Liver (tissue), 9 donors: ENCODE measurements around the gene IFIT1. TPM values are rescaled to one million over a fixed set of nuclear protein-coding genes. Genes with fewer than 3 reads are reported as not detected.

ENCODE experiments used
- DNase-seq: peaks from one replicate; pipeline ENCODE4 v3.0.0-alpha.2; 2017; ENCODE audit warnings: low spot score
- H3K27ac ChIP-seq, 2 donors: one replicate each; pipeline ENCODE4 v1.7.0; 2013; ENCODE audit warnings: inconsistent platforms in 2 of 2, low read length in 2 of 2, control low read depth in 1 of 2, low read depth in 1 of 2, mild to moderate bottlenecking in 1 of 2
- H3K27me3 ChIP-seq, 4 donors: one replicate each; pipeline versions ENCODE4 v1.6.1 to v1.7.0; 2013; ENCODE audit warnings: low read length in 3 of 4, inconsistent platforms in 1 of 4, mild to moderate bottlenecking in 1 of 4, moderate library complexity in 1 of 4; ENCODE audit not compliant: control insufficient read depth in 4 of 4, insufficient read depth in 4 of 4
- H3K36me3 ChIP-seq, 4 donors: one replicate each; pipeline versions ENCODE4 v1.6.1 to v1.7.0; 2013; ENCODE audit warnings: low read length in 3 of 4, mild to moderate bottlenecking in 3 of 4, low read depth in 1 of 4, moderate library complexity in 1 of 4; ENCODE audit not compliant: control insufficient read depth in 4 of 4, insufficient read depth in 3 of 4
- H3K4me1 ChIP-seq, 4 donors: one replicate each; pipeline versions ENCODE4 v1.6.1 to v1.7.0; 2013; ENCODE audit warnings: low read length in 3 of 4, mild to moderate bottlenecking in 3 of 4, moderate library complexity in 1 of 4; ENCODE audit not compliant: control insufficient read depth in 4 of 4, insufficient read depth in 4 of 4
- H3K4me3 ChIP-seq, 3 donors: one replicate each; pipeline versions ENCODE4 v1.6.1 to v1.7.0; 2013; ENCODE audit warnings: low read length in 3 of 3, control low read depth in 1 of 3, low read depth in 1 of 3, mild to moderate bottlenecking in 1 of 3
- H3K9ac ChIP-seq, 2 donors: one replicate each; pipeline ENCODE4 v1.7.0; 2013; ENCODE audit warnings: low read length in 2 of 2, mild to moderate bottlenecking in 2 of 2, moderate library complexity in 2 of 2, control low read depth in 1 of 2, low read depth in 1 of 2
- H3K9me3 ChIP-seq, 4 donors: one replicate each; pipeline versions ENCODE4 v1.6.1 to v1.7.0; 2013; ENCODE audit warnings: low read length in 3 of 4; ENCODE audit not compliant: control insufficient read depth in 4 of 4
- EGR1 ChIP-seq, 2 donors: IDR thresholded peaks; 2 replicates each; pipeline ENCODE4 v1.6.1; 2016 to 2018; ENCODE audit warnings: antibody characterized with exemption in 2 of 2, low read depth in 2 of 2
- FOXA1 ChIP-seq: IDR thresholded peaks from 2 replicates; pipeline ENCODE4 v1.6.1; 2016; ENCODE audit warnings: antibody characterized with exemption
- FOXA2 ChIP-seq: IDR thresholded peaks from 2 replicates; pipeline ENCODE4 v1.6.1; 2016; ENCODE audit warnings: antibody characterized with exemption
- HNF4A ChIP-seq, 2 donors: conservative IDR thresholded peaks; 2 replicates each; pipeline ENCODE4 v1.6.1; 2016; ENCODE audit warnings: antibody characterized with exemption in 2 of 2, mild to moderate bottlenecking in 2 of 2
- HNF4G ChIP-seq: IDR thresholded peaks from 2 replicates; pipeline ENCODE4 v1.6.1; 2016; ENCODE audit warnings: antibody characterized with exemption
- JUND ChIP-seq, 2 donors: IDR thresholded peaks; 2 replicates each; pipeline ENCODE4 v1.6.1; 2016; ENCODE audit warnings: antibody characterized with exemption in 2 of 2
- NR2F2 ChIP-seq: IDR thresholded peaks from 2 replicates; pipeline ENCODE4 v1.6.1; 2016; ENCODE audit warnings: antibody characterized with exemption
- RAD21 ChIP-seq, 2 donors: IDR thresholded peaks; 2 replicates each; pipeline ENCODE4 v1.6.1; 2016; ENCODE audit warnings: antibody characterized with exemption in 2 of 2, mild to moderate bottlenecking in 2 of 2
- RXRA ChIP-seq, 2 donors: IDR thresholded peaks; 2 replicates each; pipeline ENCODE4 v1.6.1; 2017 to 2018; ENCODE audit warnings: antibody characterized with exemption in 2 of 2, mild to moderate bottlenecking in 1 of 2
- SP1 ChIP-seq: IDR thresholded peaks from 2 replicates; pipeline ENCODE4 v1.6.1; 2018; ENCODE audit warnings: antibody characterized with exemption, mild to moderate bottlenecking
- TAF1 ChIP-seq: conservative IDR thresholded peaks from 2 replicates; pipeline ENCODE4 v1.6.1; 2016; ENCODE audit warnings: antibody characterized with exemption, mild to moderate bottlenecking
- YY1 ChIP-seq: IDR thresholded peaks from 2 replicates; pipeline ENCODE4 v1.6.1; 2016; ENCODE audit warnings: antibody characterized with exemption, mild to moderate bottlenecking
- WGBS: extraction: QIAGEN DNeasy Blood & Tissue Kit; methylation state at CpG from one replicate; pipeline ENCODE4 v1.1.7; 2013; 5-methylcytosine and 5-hydroxymethylcytosine counted together
- polyA plus RNA-seq, 2 donors: library from polyadenylated mRNA; stranded (reverse) in 1 of 2; unstranded in 1 of 2; fragments of 200-250 nt in 1 of 2; fragments of >200 nt in 1 of 2; fragmentation: Nextera tagmentation in 1 of 2; extraction: Ambion mirVana in 1 of 2; gene quantifications; one replicate each; pipeline versions ENCODE4 v1.2.1 to v1.2.3, GENCODE V29; 2013 to 2015
- total RNA-seq, 2 donors: library from RNA; depleted of rRNA; stranded (reverse); fragments of >200 nt; gene quantifications; one replicate each; pipeline ENCODE4 v1.2.3, GENCODE V29; 2014
- TF ChIP-seq, protein P1 (sequence below): IDR thresholded peaks from 2 replicates; pipeline ENCODE4 v1.6.1; 2016; ENCODE audit warnings: antibody characterized with exemption, mild to moderate bottlenecking
- TF ChIP-seq, protein P2 (sequence below): IDR thresholded peaks from 2 replicates; pipeline ENCODE4 v1.6.1; 2016; ENCODE audit warnings: antibody characterized with exemption
- TF ChIP-seq, protein P3 (sequence below): fragments of 150-350 bp; IDR thresholded peaks from 2 replicates; pipeline ENCODE4 v1.5.1; 2017; ENCODE audit warnings: improper control_type of control experiment, low read depth, low read length; ENCODE audit not compliant: missing input control
- TF ChIP-seq, protein P4 (sequence below): IDR thresholded peaks from 2 replicates; pipeline ENCODE4 v1.6.1; 2016; ENCODE audit warnings: antibody characterized with exemption
- TF ChIP-seq, protein P5 (sequence below): IDR thresholded peaks from 2 replicates; pipeline ENCODE4 v1.6.1; 2016; ENCODE audit warnings: antibody characterized with exemption
- donor health status: healthy.
- donor health status: healthy.
- donor health status: healthy.
- donor health status: healthy.
- donor health status: healthy.

The IFIT1 gene
- total and polyA plus RNA-seq, 4 donors: 8.1 to 17.5 (median 11.6) TPM

DNA sequence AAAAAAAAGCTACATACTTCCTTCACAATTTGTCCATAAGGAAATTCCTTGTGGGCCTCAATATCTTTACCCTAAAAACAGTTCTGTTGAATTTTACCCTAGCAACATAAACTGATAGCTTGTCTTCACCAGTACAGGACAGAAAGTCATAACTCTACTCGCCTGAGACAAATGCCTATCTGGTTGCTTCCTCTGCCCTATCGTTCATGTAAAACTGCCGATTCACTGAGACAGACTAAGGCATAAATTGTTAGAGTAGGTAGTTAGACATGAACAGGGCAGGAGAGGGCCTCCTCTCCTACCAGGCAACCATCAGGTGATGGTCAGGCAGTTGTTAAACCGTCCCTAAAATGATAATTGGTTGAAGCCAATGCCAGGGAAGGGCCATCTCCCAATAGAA, 39.6 kb upstream of the IFIT1 start:
- Histone ChIP-seq H3K9ac (no peak overlapping the region), H3K27ac (peak overlapping the region in 1 of 2 donors; percentile 88), H3K4me3 (no peak overlapping the region), H3K27me3 (no peaks in the 10 kb centered on the region), H3K36me3 (no peaks in the 10 kb centered on the region), H3K4me1 (peaks cover 16 to 43% (median 29%) of the 10 kb centered on the region in 4 donors), H3K9me3 (no peaks in the 10 kb centered on the region)
- WGBS: 71% methylated on average over 4 of the region's 4 CpGs
- DNase-seq: no peak
- TF ChIP-seq, protein P1, sequence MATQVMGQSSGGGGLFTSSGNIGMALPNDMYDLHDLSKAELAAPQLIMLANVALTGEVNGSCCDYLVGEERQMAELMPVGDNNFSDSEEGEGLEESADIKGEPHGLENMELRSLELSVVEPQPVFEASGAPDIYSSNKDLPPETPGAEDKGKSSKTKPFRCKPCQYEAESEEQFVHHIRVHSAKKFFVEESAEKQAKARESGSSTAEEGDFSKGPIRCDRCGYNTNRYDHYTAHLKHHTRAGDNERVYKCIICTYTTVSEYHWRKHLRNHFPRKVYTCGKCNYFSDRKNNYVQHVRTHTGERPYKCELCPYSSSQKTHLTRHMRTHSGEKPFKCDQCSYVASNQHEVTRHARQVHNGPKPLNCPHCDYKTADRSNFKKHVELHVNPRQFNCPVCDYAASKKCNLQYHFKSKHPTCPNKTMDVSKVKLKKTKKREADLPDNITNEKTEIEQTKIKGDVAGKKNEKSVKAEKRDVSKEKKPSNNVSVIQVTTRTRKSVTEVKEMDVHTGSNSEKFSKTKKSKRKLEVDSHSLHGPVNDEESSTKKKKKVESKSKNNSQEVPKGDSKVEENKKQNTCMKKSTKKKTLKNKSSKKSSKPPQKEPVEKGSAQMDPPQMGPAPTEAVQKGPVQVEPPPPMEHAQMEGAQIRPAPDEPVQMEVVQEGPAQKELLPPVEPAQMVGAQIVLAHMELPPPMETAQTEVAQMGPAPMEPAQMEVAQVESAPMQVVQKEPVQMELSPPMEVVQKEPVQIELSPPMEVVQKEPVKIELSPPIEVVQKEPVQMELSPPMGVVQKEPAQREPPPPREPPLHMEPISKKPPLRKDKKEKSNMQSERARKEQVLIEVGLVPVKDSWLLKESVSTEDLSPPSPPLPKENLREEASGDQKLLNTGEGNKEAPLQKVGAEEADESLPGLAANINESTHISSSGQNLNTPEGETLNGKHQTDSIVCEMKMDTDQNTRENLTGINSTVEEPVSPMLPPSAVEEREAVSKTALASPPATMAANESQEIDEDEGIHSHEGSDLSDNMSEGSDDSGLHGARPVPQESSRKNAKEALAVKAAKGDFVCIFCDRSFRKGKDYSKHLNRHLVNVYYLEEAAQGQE: no peak
- TF ChIP-seq YY1 (no peak), JUND (IDR thresholded peaks at IDR 0.05) (no peak), EGR1 (IDR thresholded peaks at IDR 0.05; ENCODE audit: low read depth in 2 of 2) (no peak), FOXA1 (no peak), FOXA2 (no peak), HNF4A (conservative IDR thresholded peaks at IDR 0.05) (no peak), TAF1 (no peak), HNF4G (no peak), NR2F2 (no peak), RXRA (IDR thresholded peaks at IDR 0.05) (no peak), SP1 (no peak)
- TF ChIP-seq, protein P2, sequence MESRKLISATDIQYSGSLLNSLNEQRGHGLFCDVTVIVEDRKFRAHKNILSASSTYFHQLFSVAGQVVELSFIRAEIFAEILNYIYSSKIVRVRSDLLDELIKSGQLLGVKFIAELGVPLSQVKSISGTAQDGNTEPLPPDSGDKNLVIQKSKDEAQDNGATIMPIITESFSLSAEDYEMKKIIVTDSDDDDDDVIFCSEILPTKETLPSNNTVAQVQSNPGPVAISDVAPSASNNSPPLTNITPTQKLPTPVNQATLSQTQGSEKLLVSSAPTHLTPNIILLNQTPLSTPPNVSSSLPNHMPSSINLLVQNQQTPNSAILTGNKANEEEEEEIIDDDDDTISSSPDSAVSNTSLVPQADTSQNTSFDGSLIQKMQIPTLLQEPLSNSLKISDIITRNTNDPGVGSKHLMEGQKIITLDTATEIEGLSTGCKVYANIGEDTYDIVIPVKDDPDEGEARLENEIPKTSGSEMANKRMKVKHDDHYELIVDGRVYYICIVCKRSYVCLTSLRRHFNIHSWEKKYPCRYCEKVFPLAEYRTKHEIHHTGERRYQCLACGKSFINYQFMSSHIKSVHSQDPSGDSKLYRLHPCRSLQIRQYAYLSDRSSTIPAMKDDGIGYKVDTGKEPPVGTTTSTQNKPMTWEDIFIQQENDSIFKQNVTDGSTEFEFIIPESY: no peak
- TF ChIP-seq, protein P3, sequence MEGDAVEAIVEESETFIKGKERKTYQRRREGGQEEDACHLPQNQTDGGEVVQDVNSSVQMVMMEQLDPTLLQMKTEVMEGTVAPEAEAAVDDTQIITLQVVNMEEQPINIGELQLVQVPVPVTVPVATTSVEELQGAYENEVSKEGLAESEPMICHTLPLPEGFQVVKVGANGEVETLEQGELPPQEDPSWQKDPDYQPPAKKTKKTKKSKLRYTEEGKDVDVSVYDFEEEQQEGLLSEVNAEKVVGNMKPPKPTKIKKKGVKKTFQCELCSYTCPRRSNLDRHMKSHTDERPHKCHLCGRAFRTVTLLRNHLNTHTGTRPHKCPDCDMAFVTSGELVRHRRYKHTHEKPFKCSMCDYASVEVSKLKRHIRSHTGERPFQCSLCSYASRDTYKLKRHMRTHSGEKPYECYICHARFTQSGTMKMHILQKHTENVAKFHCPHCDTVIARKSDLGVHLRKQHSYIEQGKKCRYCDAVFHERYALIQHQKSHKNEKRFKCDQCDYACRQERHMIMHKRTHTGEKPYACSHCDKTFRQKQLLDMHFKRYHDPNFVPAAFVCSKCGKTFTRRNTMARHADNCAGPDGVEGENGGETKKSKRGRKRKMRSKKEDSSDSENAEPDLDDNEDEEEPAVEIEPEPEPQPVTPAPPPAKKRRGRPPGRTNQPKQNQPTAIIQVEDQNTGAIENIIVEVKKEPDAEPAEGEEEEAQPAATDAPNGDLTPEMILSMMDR: no peak
- TF ChIP-seq, protein P4, sequence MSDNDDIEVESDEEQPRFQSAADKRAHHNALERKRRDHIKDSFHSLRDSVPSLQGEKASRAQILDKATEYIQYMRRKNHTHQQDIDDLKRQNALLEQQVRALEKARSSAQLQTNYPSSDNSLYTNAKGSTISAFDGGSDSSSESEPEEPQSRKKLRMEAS: no peak
- TF ChIP-seq, protein P5, sequence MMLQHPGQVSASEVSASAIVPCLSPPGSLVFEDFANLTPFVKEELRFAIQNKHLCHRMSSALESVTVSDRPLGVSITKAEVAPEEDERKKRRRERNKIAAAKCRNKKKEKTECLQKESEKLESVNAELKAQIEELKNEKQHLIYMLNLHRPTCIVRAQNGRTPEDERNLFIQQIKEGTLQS: no peak

DNA sequence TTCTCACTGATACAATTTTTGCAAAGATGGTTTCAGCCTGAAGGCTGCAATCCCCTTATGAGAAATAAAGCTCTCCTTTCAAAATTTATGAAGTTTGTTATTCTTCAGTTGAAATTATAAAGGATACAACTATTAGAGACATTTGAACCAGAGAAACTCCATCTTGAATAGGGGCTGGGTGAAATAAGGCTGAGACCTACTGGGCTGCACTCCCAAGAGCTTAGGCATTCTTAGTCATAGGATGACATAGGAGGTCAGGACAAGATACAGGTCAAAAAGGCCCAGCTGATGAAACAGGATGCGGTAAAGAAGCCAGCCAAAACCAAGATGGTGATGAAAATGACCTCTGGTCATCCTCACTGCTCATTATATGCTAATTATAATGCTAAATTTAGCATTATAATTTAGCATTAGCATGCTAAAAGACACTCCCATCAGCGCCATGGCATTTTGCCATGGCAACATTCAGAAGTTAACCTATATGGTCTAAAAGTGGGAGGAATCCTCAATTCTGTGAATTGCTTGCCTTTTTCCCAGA, 37.0 kb upstream of the IFIT1 start:
- Histone ChIP-seq H3K9ac (no peak overlapping the region), H3K9me3 (no peaks in the 10 kb centered on the region)
- WGBS: 94% methylated on average over 2 of the region's 2 CpGs

More for the DNA sequence above, 37.0 kb upstream of the IFIT1 start:
- Histone ChIP-seq H3K27ac (no peak overlapping the region), H3K36me3 (no peaks in the 10 kb centered on the region), H3K4me3 (no peak overlapping the region), H3K4me1 (peaks cover 7 to 20% (median 13%) of the 10 kb centered on the region in 4 donors), H3K27me3 (no peaks in the 10 kb centered on the region)
- no peak for DNase-seq
- TF ChIP-seq RAD21 (IDR thresholded peaks at IDR 0.05) (no peak), NR2F2 (peak; percentile 27), RXRA (IDR thresholded peaks at IDR 0.05) (peak in 1 of 2 donors; percentile 24)
